GM19193 (cell line): Measurements from ENCODE around the gene ACVR1.

ENCODE experiments used
- POLR2A ChIP-seq: IDR thresholded peaks from 4 replicates; pipeline ENCODE4 v1.6.1; 2011; ENCODE audit not compliant: insufficient read depth, insufficient read length; ENCODE audit errors: extremely low read depth

The ACVR1 gene

DNA sequence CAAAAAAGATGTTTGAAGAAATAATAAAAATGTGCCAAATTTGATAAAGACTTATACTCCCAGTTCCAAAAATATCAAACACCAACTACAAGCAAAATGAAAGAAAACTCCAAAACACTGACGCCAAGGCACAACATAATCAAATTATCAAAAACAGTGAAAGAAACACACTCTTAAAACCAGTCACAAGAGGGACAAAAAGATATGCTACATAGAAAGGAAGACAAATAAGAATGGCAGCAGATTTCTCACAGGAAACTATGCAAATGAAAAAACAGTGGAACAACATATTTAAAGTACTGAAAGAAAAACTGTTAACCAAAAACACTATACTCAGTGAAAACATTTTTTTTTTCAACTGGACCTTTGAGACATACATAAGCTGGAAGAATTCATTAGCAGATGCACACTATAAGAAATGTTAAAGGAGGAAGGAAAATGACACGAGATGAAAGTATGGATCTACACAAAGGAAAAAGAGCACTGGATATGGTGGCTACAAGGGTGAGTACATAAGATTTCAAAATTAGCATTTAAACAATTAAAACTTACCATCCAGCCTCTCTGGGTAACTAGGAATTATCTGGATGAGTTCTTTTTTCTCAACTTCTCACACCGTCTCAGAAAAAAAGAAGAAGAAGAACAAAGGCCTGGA, 153.4 kb downstream of the ACVR1 start:
- no peak for TF ChIP-seq POLR2A

DNA sequence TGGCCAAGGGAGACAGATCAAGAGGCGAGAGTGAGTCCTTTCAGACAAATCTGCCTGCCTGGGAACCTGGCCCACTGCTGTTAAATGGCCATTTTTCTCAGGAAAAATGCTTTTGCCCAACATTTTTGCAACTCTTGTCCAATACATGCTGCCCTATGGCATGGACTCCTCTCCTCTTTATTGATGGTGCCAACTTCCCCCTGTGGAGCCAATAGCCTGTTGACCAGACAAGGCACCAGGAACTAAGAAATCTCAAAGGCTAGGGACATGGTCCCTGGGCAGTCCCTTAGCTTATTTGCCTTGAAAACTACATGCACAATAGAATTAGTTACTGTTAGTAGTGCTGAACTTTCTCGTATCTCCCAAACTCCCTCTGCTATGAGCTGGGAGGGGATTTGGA, 155.6 kb downstream of the ACVR1 start:
- TF ChIP-seq POLR2A, result no peak

DNA sequence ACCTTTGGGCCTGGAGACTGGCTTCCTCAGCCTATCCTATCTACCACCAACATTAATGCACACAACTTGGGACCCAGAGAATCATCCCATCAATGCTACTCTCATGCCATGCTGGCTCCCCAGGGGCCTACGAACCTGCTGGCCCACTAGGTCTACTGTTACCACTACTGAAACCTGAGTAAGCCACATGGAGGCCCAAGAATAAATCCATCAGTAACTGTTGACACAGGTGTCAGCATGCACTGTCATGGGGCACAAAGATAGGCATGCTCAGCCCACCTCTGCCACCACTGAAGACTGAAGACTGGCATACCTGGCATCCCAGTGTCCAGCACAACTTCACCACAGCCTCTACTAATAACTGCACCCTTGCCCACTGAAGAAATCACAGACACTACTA, 176.3 kb downstream of the ACVR1 start:
- TF ChIP-seq POLR2A, result no peak

DNA sequence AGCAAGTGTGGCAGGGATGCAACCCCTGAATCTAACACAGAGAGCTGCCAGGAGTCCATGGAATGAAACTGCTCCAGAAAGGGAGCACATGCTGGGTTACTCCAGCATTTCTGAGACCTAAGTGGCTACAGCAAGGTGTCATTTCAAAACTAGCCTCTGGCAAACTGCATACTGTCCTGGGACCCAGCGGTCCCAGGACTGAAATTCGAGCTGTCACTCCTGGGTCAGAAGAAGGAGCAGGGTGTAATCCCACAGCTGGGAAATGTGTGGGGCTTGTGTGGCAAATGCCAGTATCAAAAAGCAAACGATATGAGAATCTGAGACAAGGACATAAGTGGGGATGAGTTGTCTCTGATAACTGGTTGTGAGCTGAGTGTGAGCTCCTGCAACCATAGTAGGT, 177.1 kb downstream of the ACVR1 start:
- TF ChIP-seq POLR2A, result no peak

DNA sequence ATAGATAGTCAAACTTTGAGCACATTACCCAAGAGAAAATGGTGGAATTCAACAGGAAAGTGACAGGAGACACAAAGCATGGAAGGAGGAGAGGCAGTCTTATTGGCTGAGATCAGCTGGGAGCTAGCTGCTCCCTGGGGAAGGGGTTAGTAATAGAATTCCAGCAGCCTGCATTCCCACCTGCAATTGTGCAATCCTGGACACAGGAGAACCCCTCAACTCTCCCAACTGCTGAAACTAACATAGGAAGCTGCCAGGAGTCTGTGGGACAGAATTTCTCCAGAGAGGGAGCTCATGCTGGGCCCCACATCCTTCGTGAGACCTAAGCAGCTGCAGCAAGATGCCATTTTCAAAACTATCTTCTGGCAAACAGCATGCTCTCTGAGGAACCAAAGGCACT, 177.7 kb downstream of the ACVR1 start:
- TF ChIP-seq POLR2A, result no peak

DNA sequence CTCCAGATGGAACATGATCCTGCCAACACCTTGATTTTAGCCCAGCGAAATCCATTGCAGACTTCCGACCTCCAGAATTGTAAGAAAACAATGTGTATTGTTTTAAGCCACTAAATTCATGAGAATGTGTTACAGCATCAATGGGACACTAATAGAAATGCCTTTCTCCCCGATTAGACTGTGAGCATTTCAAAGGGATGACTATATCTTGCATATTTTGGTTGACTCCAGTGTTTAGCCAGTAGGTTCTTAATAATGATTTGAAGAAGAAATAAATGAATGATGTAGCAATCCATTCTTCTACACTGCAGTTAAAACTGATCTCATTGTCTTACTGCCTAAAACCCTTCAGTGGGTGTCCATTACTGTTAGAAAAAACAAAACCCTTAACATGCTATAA, 180.1 kb downstream of the ACVR1 start:
- no peak for TF ChIP-seq POLR2A

DNA sequence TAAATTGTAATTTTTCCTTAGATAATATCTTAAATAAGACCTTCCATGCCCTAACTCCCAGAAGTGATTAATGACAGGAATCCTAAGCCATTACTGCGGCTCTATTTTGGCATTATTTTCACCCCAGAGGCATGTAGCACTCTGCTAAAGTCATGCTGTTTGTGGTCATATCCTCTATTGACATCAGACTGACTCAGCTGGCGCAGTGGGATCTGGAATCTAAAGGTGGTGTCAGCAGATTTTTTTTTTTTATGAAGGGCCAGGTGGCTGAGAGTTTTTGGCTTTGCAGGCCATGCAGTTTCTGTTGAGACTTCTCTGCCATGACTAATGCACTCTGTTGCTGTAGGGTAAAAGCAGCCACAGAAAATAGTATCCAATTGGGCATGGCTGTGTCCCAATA, 183.4 kb downstream of the ACVR1 start:
- TF ChIP-seq POLR2A, result no peak

DNA sequence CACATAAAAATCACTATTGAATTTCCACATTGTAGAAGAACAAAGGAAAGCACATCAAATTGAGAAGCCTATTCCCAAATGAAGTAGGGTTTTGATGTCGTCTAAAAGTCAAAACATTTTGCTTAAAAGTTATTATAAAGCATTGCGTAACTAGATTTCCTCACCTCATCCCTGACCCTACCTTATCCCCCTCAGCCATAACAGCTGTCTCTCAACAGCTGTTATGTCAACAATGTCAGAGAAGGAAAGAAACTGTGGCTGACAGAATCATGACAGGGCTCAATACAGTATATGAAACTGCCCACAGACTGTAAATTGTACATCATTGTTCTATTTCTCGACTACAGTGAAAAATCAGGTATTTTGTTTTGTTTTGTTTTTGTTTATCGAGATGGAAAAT, 184.4 kb downstream of the ACVR1 start:
- no peak for TF ChIP-seq POLR2A

DNA sequence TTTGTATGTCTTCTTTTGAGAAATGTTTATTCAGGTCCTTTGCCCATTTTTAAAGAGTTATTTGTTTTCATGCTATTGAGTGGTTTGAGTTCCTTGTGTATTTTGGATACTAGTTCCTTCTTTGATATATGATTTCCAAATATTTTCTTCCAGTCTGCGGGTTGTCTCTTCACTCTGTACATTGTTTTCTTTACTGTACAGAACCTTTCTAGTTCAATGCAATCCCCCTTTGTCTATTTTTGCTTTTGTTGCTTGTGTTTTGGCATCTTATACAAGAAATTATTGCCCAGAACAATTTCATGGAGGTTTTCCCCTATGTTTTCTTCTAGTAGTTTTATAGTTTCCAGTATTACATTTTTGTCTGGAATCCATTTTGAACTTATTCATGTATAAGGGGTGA, 185.0 kb downstream of the ACVR1 start:
- no peak for TF ChIP-seq POLR2A
